Measurements from ENCODE around the gene CPXM1. TPM values are rescaled to one million over a fixed set of nuclear protein-coding genes. Genes with fewer than 3 reads are reported as not detected.

CPXM1 gene
- total and polyA plus RNA-seq, 11 donors, result 0.27 to 21.5 (median 0.72) TPM

- H3K4me3 ChIP-seq, result no peak within 1 kb of the TSS
- 23 to 31% (median 27%) methylated on average over 5 of the region's 5 CpGs for WGBS, 4 donors
- peak within 1 kb of the TSS in 1 of 12 donors; percentile 49 for H3K27ac ChIP-seq
- peaks cover 0 to 34% (median 2%) of the 10 kb centered on the region in 9 donors for H3K27me3 ChIP-seq
- intact Hi-C loops (cut with DNase I), result loop anchor here in 1 of 10 donors (5.0 kb wide), 1 partner anchor 52 kb away; no protein-coding TSS in a partner anchor
- peaks cover 0 to 18% (median 7%) of the 10 kb centered on the region in 12 donors for H3K9me3 ChIP-seq
- TF ChIP-seq POLR2A (IDR thresholded peaks at IDR 0.05), result no peak
- no peak for TF ChIP-seq CTCF (IDR thresholded peaks at IDR 0.05)
- DNase-seq (peak in 2 of 5 donors; percentile 50 to 73), ATAC-seq (peak in 3 of 4 donors; percentile 37 to 63 (median 42))
- peaks cover 0 to 8% (median 0%) of the 10 kb centered on the region in 12 donors for H3K4me1 ChIP-seq
- H3K36me3 ChIP-seq, result no peaks in the 10 kb centered on the region
Observed at GRCh38 chr20:2814587-2815051, 14.2 kb upstream of the CPXM1 start, which contains the start of gene C20orf141. TSS of gene C20orf141 (plus strand) at chr20:2814987. CDS start at chr20:2815185, 198 bp downstream.

DNA sequence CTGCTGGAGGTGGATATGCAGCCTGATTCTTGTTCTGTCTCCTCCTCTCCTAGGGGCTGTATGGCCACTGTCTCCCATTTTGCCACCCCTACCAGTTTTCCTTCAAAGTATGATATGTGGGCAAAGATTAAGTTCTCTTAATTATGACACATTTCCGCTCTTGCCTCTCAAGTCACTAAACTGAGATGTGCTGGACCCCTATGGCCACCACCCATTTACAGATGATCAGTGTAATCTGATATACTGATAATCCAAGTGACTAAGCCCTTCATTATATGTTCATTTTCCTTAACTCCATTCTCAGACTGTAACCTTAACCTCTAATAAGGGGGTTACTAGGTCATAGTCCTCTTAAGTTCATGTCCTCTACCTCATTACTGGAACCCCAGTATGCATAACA, 13.6 kb upstream of the CPXM1 start:
- peaks cover 0 to 18% (median 7%) of the 10 kb centered on the region in 12 donors for H3K9me3 ChIP-seq
- H3K4me1 ChIP-seq, result peaks cover 0 to 8% (median 0%) of the 10 kb centered on the region in 12 donors
- TF ChIP-seq CTCF (IDR thresholded peaks at IDR 0.05), result no peak
- no peak for TF ChIP-seq POLR2A (IDR thresholded peaks at IDR 0.05)
- WGBS, 4 donors, result 96 to 100% (median 100%) methylated on average over 1 of the region's 1 CpG
- H3K27ac ChIP-seq, result no peak overlapping the region
- DNase-seq, result no peak
- no peak for ATAC-seq
- no peaks in the 10 kb centered on the region for H3K36me3 ChIP-seq
- H3K27me3 ChIP-seq, result peaks cover 0 to 34% (median 0%) of the 10 kb centered on the region in 9 donors
- H3K4me3 ChIP-seq, result no peak overlapping the region
- intact Hi-C loops (cut with DNase I), result loop anchor here in 1 of 10 donors (5.0 kb wide), 1 partner anchor 52 kb away; no protein-coding TSS in a partner anchor

DNA sequence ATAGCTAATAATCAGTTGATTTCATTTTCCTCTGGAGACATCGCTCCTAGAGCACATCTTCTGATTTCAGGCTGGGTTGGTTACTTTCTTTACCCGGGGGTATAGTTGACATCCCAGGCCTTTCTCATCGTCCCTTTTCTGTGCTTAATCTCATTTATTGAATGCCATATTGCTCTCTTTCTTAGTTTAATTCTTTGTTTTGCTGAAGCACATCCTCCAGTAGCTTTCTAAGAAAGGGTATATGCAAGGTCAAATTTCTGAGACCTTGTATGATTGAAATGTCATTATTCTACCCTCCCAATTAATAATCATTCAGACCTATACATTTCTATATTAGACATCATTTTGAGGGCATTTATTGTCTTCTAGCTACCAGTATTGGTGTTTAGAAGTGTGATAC, 11.8 kb upstream of the CPXM1 start:
- peaks cover 0 to 49% (median 9%) of the 10 kb centered on the region in 9 donors for H3K27me3 ChIP-seq
- intact Hi-C loops (cut with DNase I), result loop anchor here in 1 of 10 donors (5.0 kb wide), 1 partner anchor 50 kb away; no protein-coding TSS in a partner anchor

More for the DNA sequence above, 11.8 kb upstream of the CPXM1 start:
- WGBS, 4 donors, result 68 to 88% (median 80%) methylated on average over 3 of the region's 3 CpGs
- Histone ChIP-seq H3K4me3 (no peak overlapping the region), H3K9me3 (peaks cover 0 to 18% (median 7%) of the 10 kb centered on the region in 12 donors), H3K4me1 (peaks cover 0 to 8% (median 0%) of the 10 kb centered on the region in 12 donors), H3K36me3 (no peaks in the 10 kb centered on the region), H3K27ac (no peak overlapping the region)
- no peak for DNase-seq
- TF ChIP-seq POLR2A (IDR thresholded peaks at IDR 0.05), result no peak
- TF ChIP-seq CTCF (IDR thresholded peaks at IDR 0.05), result no peak
- no peak for ATAC-seq
